HG03025 (cell line): ENCODE measurements around the gene ANKRD40.

ENCODE experiments used
- ATAC-seq: cut with Tn5 transposase; IDR thresholded peaks from one replicate; pipeline ENCODE4 v1.9.1; 2021; ENCODE audit warnings: mild to moderate bottlenecking, moderate library complexity; ENCODE audit not compliant: unreplicated experiment, low FRiP score

Gene ANKRD40

DNA sequence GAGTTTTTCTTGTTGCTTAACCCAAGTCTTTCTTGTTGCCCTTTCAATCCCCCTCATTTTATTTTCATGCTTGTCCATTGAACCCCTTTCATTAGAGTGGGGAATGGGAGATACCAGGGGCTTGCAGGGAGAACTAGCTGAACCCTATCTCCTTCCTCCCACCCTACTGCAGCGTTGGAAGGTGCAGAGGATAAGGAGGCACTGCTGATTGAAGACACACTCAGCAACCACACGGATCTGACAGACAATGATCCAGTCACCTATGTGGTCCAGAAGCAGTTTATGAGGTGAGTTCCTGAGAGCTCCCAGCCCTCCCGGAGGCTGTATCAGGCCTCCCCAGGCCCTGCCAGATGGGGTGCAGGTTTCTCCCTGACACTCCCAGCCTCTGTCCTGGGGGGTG, 32.5 kb downstream of the ANKRD40 start:
- no peak for ATAC-seq

DNA sequence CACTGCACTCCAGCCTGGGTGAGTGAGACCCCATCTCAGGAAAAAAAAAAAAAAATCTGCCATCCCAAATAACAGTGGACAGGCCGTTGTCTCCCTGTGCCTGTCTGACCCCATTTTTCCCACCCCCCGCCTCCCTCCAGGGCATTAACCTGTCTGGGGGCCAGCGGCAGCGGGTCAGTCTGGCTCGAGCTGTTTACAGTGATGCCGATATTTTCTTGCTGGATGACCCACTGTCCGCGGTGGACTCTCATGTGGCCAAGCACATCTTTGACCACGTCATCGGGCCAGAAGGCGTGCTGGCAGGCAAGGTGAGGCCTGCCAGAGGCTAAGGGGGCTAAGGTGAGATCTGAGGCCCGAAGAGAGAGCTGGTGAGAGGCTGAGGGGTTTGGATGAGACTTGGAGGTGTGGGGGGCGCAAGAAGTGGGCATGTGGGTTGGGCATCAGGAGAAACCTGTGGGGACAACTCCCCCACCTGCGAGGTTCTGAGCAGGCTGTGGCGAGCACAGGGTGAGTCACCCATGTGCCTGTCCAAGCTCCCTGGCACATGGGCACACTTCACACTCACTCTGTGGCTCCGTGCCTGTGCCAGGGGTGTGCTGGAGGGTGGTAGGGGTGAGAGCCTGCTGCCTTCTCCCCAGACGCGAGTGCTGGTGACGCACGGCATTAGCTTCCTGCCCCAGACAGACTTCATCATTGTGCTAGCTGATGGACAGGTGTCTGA, 34.7 kb downstream of the ANKRD40 start:
- no peak for ATAC-seq

DNA sequence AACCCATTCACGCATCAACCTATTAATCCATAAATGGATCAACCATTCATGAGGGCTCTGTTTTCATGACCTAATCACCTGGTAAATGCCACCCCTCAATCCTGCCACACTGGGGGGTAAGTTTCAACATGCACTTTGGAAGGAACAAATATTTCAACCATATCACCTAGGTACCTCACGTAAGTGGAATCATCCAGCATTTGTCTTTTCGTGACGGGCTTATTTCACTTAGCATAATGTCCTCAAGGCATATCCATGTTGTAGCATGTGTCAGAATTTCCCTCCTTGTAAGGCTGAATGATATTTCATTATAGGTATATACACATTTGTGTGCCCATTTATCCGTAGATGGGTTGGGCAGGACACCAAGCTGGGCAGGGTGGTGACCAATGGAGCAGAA, 35.6 kb downstream of the ANKRD40 start:
- no peak for ATAC-seq

DNA sequence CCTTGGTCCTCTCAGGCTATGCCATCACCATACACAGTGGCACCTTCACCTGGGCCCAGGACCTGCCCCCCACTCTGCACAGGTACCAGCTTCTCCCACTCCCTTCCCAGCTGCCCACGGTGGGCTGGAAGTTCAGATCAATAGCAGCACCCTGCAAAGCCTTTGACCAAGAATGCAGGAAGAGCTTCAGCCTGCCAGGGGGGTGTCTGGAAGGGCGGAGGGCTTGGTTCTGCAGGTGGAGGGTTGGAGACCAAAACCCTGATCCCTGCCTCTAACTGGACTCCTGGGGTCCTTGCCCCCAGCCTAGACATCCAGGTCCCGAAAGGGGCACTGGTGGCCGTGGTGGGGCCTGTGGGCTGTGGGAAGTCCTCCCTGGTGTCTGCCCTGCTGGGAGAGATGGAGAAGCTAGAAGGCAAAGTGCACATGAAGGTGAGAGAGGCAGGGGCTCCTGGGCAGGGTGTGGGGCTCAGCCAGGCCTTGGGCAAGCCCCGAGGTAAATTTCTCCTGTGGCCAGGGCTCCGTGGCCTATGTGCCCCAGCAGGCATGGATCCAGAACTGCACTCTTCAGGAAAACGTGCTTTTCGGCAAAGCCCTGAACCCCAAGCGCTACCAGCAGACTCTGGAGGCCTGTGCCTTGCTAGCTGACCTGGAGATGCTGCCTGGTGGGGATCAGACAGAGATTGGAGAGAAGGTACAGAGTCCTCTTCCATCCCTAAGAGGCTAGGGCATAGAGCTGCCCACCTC, 38.7 kb downstream of the ANKRD40 start:
- no peak for ATAC-seq

DNA sequence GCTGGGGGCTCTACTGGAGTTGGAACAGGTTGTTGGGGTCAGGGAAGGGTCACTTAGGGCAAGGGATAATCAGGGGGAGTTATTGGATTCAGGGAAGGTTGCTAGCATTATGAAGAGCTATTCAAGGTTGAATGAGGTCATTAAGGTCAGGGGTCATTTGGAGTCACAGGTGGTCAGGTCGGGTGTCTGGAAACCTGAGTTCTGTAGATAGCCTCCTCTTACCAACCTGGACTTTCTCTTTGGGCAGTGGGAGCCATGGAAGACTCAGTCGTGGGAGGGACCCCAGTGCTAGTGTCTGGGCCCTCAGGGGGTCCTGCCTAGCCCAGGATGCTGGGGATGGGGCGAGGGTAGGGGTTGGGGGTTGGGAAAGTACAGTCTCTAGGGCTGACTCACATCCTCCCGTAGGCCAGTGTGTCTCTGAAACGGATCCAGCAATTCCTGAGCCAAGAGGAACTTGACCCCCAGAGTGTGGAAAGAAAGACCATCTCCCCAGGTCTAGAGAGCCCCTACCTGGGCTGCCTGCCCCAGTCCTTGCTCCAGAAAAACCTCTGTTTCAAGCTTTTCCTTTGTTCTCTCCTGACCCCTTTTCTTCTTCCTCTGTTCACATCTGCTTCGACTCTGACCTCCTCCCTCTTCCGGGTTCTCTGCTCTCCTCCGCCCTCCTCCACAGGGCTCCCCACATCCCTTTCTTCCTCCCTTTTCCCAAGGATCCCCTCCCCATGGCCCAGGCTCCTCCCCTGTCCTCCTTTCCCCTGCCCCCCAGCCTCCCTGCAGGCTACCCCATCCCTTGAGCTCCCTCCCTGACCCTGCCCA, 39.5 kb downstream of the ANKRD40 start:
- ATAC-seq: no peak

DNA sequence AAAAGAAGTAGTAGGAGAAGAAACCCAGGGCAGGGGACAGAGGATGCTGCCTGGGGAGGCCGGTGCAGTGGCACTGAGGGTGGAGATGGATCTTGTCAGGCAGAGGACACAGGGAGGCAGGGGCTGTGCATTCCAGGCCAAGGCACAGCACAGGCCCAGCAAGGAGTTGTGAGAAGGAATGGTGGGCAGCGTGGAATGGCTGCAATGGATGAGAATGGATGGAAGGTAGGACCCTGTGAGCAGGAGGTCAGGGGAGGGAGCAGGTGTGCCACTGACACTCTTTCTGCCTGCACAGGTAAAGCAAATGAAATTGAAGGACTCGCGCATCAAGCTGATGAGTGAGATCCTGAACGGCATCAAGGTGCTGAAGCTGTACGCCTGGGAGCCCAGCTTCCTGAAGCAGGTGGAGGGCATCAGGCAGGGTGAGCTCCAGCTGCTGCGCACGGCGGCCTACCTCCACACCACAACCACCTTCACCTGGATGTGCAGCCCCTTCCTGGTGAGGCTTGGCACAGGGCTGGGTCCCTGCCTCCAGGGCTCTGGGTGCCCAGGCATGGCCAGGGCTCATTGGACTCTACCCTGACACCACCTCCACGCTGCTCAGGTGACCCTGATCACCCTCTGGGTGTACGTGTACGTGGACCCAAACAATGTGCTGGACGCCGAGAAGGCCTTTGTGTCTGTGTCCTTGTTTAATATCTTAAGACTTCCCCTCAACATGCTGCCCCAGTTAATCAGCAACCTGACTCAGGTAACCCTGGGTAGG, 40.3 kb downstream of the ANKRD40 start:
- ATAC-seq: no peak

DNA sequence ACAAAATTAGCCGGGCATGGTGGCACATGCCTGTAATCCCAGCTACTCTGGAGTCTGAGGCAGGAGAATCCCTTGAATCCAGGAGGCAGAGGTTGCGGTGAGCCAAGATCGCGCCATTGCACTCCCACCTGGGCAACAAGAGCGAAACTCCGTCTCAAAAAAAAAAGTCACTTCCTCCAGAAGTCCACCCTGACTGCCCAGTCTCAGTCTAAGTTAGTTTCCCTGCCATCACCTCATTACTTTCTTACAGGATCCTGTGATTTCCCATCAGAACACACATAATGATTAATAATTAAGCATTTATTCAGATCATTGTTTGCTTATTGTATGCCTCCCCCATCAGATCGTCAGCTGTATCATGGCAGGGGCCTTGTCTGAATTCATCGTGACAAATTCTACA, 41.4 kb downstream of the ANKRD40 start:
- ATAC-seq: no peak

DNA sequence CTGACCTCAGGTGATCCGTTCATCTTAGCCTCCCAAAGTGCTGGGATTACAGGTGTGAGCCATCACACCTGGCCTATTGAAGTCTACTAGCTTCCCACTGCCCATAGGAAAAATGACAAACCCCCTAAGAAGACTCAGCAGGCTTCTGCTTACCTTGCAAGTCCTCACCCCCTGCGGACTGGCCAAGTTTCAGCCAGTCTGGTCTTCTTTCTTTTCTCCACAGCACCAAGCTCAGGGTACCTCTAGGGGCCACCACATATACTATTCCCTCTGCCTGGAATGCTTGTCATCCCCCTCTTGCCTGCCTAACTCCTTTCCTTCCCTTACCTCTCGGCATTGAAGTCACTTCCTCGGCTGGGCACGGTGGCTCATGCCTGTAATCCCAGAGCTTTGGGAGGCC, 41.9 kb downstream of the ANKRD40 start:
- ATAC-seq: no peak

DNA sequence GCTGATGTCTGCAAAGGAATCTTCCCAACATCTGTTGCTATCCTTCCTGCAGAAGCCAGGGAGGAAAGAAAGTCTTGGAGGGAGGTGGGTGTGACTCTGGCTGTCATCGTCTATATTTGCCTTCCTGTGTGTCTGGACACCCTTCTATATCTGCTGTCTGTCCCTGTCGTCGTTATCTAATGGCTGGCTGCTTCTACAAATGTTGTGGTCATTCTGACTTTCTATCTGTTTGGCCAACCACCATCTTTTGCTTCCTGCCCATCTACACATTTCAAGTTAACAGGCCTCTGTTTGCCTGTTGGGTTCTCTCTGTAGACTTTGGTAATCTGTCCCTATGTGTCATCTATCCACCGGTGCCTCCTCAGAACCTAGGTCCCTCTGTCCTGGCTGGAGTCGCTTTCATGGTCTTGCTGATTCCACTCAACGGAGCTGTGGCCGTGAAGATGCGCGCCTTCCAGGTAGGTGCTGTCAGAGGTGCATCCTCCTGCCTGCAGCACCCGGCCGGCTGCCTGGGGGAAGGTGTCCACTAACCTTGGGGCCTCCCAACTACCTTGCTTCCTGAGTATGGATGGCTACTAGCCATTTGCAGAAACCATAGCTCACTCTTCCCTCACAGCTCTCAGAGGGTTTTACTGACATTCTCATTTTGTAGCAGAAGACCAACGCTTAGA, 42.8 kb downstream of the ANKRD40 start:
- ATAC-seq: no peak

DNA sequence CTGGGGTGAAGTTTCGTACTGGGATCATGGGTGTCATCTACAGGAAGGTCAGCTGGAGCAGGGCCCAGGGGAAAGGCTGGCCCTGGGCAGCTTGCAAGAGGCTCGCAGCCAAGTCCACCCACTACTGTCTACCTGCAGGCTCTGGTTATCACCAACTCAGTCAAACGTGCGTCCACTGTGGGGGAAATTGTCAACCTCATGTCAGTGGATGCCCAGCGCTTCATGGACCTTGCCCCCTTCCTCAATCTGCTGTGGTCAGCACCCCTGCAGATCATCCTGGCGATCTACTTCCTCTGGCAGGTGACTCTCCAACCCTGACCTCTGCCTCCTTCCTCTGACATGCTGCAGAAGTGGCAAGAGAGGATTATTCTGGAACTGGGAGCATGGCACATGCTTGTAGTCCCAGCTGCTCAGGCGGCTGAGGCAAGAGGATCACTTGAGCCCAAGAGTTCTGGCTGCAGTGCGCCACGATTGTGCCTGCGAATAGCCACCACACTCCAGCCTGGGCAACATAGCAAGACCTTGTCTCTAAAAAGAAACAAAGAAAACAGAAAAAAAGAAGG, 43.8 kb downstream of the ANKRD40 start:
- no peak for ATAC-seq

DNA sequence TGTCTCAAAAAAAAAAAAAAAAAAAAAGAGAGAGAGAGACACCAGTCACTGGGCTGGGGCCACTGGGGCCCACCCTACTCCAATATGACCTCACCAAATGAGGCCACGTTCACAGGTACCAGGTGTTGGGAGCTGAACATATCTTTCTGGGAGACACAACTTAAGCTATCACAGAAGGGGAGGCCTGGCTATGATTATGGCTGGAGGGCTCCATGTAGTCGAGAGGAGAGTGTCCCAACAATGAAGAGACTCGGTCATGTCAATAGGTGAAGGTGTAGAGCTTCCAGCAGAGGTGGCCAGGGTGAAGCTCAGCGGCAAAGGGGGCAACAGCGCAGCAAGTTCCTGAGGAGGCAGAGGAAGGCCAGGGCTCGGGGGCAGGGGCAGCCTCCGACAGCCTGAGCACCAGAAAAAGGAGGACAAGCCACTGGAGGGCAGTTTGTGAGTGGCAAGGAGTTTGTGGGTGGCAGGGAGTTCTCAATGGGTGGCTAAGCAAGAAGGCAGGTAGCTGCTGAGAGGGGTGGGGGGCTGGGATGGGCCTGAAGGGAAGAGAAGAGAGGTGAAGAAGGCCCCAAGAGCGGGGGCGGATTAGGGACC, 45.0 kb downstream of the ANKRD40 start:
- ATAC-seq: no peak

DNA sequence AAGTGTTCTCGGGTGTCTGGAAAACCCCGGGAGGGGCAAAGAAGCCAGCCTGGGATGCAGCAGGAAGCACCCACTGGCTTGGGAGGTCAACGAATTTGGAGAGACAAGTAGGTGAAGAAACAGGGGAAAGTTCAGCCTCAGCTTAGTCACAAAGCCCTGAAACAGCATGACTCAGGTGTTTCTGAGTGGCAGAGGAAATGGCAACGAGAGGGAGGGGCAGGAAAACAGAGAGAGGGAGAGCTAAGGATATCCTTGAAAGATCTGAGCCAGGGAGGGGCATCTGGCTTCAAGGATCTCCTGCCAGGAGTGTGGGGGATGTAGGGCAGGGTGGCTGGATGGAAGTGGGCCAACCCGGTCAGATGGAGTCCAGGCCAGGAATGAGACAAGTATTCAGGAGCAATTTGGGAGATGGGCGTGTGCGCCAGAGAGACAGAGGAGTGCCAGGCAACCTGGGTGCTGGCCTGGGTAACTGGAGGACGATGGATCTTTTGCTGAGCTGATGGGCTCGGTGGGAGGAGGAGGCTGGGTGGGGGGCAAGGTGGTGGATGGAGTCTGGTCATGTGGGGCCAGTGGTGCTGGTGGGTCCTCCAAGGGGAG, 45.8 kb downstream of the ANKRD40 start:
- ATAC-seq: no peak

DNA sequence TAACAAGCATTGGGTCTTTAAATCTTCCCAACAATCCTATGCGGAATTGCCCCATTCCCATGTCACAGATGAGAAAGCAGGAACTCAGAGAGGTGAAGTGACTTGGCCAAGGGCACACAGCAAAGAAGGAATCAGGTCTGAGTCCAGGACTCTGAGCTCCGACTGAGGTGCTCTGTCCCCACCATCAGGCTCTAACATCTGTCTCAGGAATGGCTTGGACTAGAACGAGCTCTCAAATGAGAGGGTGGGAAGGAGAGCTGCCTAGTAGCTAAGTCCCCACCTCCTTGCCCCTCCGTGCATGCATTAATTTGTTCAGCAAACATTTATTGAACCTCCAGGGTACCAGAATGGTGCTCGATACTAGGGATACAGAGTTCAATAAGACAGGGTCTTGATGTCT, 46.4 kb downstream of the ANKRD40 start:
- no peak for ATAC-seq

DNA sequence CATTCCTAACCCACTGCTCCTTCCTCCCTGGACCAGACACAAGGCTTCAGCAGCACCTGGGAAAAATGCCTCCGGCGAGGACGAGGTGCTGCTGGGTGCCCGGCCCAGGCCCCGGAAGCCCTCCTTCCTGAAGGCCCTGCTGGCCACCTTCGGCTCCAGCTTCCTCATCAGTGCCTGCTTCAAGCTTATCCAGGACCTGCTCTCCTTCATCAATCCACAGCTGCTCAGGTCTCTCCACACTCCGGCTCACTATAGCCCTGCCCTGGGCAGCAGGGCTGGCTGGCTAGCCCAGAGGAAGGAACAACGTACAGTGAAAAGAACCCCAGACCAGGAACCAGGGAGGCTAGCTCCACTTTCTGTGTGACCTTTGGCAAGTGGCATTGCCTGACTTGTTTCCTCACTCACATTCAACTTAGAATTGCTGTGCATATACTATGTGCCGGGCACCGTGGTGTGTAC, 46.8 kb downstream of the ANKRD40 start:
- ATAC-seq: no peak

DNA sequence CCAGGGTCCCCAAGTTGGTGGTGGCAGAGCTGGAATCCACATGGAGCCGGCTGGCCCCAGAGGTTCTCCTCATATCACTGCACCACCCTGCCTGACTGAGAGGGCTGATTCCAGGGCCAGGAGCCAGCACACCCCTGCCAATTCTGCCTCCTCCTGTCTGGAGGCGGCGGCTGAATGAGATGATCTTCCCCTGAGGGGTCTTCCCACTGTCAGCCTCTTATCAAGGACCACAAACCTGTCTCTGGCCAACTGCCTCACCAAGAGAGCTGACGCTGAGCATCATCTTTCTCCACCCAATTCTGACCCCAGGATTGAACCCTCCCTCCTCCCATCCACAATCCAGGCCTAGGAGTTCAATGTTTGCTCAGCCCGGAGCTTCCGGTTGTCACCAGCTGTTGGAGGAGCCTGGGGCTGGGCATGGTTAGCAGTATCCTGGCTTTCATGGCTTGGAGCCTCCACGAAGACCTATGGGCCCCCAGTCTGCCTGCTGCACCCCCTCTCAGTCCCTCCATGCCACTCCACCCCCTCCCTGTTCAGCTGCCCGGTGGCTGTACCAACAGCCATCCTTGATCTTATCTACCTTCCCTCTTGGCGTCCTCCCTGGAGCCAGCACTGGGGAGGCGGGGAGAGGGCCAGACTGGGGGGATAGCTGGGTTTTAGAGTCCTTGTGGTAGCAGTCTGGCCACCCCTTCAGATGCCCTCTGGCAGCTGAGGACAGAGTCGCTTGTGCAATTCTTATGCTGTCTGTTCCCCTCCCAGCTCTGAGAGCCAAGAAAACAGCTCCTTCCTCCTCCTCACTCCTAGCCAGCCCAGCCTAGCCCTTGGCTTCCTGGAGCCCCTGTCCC, 47.5 kb downstream of the ANKRD40 start:
- ATAC-seq: no peak

DNA sequence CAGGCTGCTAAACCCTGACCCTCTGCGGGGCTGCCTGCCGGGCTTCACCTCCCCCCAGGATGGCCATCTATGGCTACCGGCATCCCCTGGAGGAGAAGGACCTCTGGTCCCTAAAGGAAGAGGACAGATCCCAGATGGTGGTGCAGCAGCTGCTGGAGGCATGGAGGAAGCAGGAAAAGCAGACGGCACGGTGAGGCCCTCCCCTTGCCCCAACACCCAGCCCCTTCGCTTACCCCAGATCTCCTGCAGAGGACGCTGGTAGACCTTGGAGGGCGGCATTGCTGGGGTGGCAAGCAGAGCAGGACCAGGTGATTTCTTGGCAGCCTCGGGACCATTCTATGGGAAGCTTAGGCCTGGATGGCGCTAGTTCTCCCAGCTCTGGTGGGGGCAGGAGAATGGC, 48.5 kb downstream of the ANKRD40 start:
- no peak for ATAC-seq

DNA sequence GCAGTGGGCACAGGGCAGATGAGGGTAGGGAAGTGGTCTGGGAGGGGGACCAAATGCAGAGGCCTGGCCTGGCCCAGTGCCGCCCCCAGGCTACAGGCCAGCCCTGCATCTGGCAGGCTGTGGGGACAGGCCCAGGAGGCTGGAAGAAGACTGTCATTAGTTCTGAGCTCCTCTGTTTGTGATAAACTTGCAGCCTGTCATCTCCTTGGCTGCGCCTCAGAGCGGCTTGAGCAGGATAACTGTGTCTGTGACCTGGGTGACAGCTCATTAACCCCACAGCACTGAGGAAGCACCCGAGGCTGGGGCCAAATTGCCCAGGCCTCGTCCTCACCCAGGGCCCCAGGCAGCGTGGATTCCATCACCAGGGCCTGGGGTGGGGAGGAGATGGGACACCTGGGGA, 49.1 kb downstream of the ANKRD40 start:
- ATAC-seq: no peak

DNA sequence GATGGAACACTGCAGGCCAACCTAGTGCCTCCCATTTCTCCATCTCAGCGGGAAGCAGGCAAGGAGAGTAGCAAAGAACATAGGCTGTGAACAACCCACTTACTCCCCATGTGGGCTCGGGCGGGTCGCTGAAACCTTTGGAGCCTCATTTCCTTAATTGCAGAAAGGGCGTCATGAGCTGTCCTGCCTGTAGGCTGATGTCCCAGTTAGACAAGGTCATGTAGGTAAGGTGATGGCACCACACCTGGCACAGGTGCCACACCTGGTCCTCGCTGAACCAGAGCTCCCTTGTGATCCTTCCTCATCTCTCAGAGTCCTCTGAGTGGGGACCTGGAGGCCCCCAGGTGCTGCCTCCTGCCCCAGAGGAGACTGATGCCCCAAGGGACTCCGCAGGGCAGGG, 50.1 kb downstream of the ANKRD40 start:
- ATAC-seq: no peak
